HG03442 (cell line): ENCODE measurements around the gene CA5A.

ENCODE experiments used
- ATAC-seq: cut with Tn5 transposase; IDR thresholded peaks from one replicate; pipeline ENCODE4 v1.9.1; 2021; ENCODE audit warnings: mild to moderate bottlenecking, moderate library complexity; ENCODE audit not compliant: unreplicated experiment

CA5A gene

GRCh38 chr16:87841340-87842208 lies 94.8 kb downstream of the CA5A start:
- ATAC-seq: no peak

GRCh38 chr16:87840271-87840978 lies 95.9 kb downstream of the CA5A start:
- no peak for ATAC-seq

GRCh38 chr16:87839542-87840270 lies 96.6 kb downstream of the CA5A start:
- ATAC-seq: no peak

DNA sequence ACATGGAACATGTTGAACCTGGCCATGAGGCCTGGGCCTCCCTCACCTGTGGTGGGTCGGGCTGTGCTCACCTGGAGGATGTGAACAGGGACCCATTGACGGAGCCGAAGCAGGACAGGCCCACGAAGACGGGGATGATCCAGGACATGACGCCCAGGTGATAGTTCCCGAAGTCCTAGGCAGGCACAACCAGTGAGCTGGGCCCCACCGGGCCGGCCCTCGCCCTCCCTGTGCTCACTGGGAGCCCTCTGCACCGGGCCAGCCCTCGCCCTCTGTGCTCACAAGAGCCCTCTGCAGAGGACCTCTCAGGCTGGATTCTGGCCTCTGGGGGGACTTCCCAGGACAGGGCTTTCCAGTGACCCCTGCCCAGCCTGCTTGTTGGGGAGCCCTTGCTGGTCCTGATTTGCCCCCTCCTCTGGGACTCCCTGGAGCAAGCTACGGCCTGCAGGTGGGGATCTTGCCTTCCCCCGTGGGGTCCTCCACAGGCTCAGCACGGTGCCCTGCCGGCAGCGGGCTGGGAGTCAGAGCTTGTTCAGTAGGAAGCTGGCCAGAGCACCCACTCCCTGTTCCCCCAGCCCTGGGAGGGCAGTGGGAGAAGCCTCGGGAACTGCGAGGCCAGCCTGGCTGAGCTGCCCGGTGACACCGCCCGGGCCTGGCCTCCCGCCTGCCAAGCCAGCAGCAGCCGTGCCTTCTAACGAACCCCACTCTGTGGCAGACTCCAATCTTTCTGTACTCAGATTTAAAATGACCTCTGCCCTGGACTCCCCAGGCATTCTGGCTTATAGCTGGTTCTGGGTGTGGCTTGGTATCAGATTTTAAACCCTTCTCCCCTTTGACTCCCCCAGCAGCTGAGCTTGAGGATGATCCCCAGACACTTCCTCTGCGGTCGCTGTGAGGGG lies 97.4 kb downstream of the CA5A start:
- no peak for ATAC-seq
